Fibroblast of lung (primary cell): ENCODE data around the gene APBB3.

Experiments used
- CTCF ChIP-seq, 2 donors: IDR thresholded peaks in 1 of 2; conservative IDR thresholded peaks in 1 of 2; 1 replicate in 1 of 2; 2 replicates in 1 of 2; pipeline ENCODE4 v1.5.1; 2011 to 2012; ENCODE audit warnings: low read length in 2 of 2, control low read depth in 1 of 2, inconsistent platforms in 1 of 2, low read depth in 1 of 2, mild to moderate bottlenecking in 1 of 2
- EZH2 ChIP-seq: IDR thresholded peaks from 2 replicates; pipeline ENCODE4 v1.5.1; 2012; ENCODE audit warnings: low read length, control low read depth, mild to moderate bottlenecking; ENCODE audit errors: missing control alignments

GRCh38 chr5:140568443-140569063 lies 4.2 kb upstream of the APBB3 start:
- TF ChIP-seq CTCF (conservative IDR thresholded peaks at IDR 0.05 in 1 of 2, IDR thresholded peaks at IDR 0.05 in 1 of 2; ENCODE audit: low read depth in 1 of 2, low read length in 2 of 2) (no peak), EZH2 (no peak)
